HepG2 (cell line): Measurements from ENCODE around the gene SALL4. TPM values are rescaled to one million over a fixed set of nuclear protein-coding genes. Genes with fewer than 3 reads are reported as not detected.
A peak's percentile ranks its signal among the peaks of the same experiment; 100 is the strongest.

Experiments
- CEBPB ChIP-seq: IDR thresholded peaks from 2 replicates; pipeline ENCODE4 v1.6.1; 2011; ENCODE audit warnings: low read depth, low read length, improper control_type of control experiment, borderline replicate concordance
- ESRRA ChIP-seq: sonication (generic); formaldehyde crosslinking; IDR thresholded peaks from 2 replicates; pipeline ENCODE4 v1.5.1; 2020; ENCODE audit warnings: mild to moderate bottlenecking, low read depth, missing genetic modification reagents
- MAZ ChIP-seq, 2 experiments: sonication (generic) in 1 of 2; formaldehyde crosslinking in 1 of 2; IDR thresholded peaks; 2 replicates each; pipeline versions ENCODE4 v1.5.0 to v1.6.1; 2012 to 2020; ENCODE audit warnings: low read depth in 2 of 2, mild to moderate bottlenecking in 2 of 2, borderline replicate concordance in 1 of 2, improper control_type of control experiment in 1 of 2, low read length in 1 of 2, missing genetic modification reagents in 1 of 2, moderate library complexity in 1 of 2
- MTF1 ChIP-seq: sonication (generic); formaldehyde crosslinking; IDR thresholded peaks from 2 replicates; pipeline ENCODE4 v1.5.0; 2020; ENCODE audit warnings: missing genetic modification reagents
- MTF2 ChIP-seq: sonication (generic); formaldehyde crosslinking; IDR thresholded peaks from 2 replicates; pipeline ENCODE4 v1.5.0; 2020; ENCODE audit warnings: missing genetic modification reagents, borderline replicate concordance
- PLRG1 ChIP-seq: fragments of 450-650 bp; conservative IDR thresholded peaks from 2 replicates; pipeline ENCODE4 v1.6.1; 2016
- RBM22 ChIP-seq: fragments of 200-400 bp; formaldehyde crosslinking; optimal IDR thresholded peaks from 2 replicates; pipeline ENCODE3; 2017; ENCODE audit warnings: mild to moderate bottlenecking, low read length, moderate library complexity
- RXRB ChIP-seq: IDR thresholded peaks from 2 replicates; pipeline ENCODE4 v1.6.1; 2016; ENCODE audit warnings: borderline replicate concordance, missing genetic modification reagents, missing compliant biosample characterization
- SAFB2 ChIP-seq: sonication (generic); formaldehyde crosslinking; IDR thresholded peaks from 2 replicates; pipeline ENCODE4 v1.5.1; 2020; ENCODE audit warnings: missing genetic modification reagents, low read depth, mild to moderate bottlenecking, borderline replicate concordance
- TBX3 ChIP-seq: fragments of 450-650 bp; IDR thresholded peaks from 2 replicates; pipeline ENCODE4 v1.6.1; 2017; ENCODE audit warnings: antibody characterized with exemption, mild to moderate bottlenecking, inconsistent platforms, borderline replicate concordance
- THAP11 ChIP-seq: IDR thresholded peaks from 2 replicates; pipeline ENCODE4 v1.6.1; 2016; ENCODE audit warnings: missing biosample characterization, missing genetic modification reagents
- YEATS2 ChIP-seq: sonication (generic); formaldehyde crosslinking; IDR thresholded peaks from 2 replicates; pipeline ENCODE4 v1.4.0; 2020; ENCODE audit warnings: missing genetic modification reagents, borderline replicate concordance
- ZBTB8A ChIP-seq: sonication (generic); formaldehyde crosslinking; IDR thresholded peaks from 2 replicates; pipeline ENCODE4 v1.4.0; 2020; ENCODE audit warnings: mild to moderate bottlenecking, low read depth, missing genetic modification reagents, borderline replicate concordance
- ZFAT ChIP-seq: sonication (generic); formaldehyde crosslinking; conservative IDR thresholded peaks from 2 replicates; pipeline ENCODE4 v1.8.1; 2023; ENCODE audit warnings: missing genetic modification reagents, inconsistent platforms
- ZFP90 ChIP-seq: sonication (generic); formaldehyde crosslinking; IDR thresholded peaks from 2 replicates; pipeline ENCODE4 v1.8.0; 2022; ENCODE audit warnings: missing genetic modification reagents, mild to moderate bottlenecking, inconsistent platforms, borderline replicate concordance
- ZKSCAN5 ChIP-seq: sonication (generic); formaldehyde crosslinking; IDR thresholded peaks from 2 replicates; pipeline ENCODE4 v1.5.1; 2020; ENCODE audit warnings: mild to moderate bottlenecking, missing genetic modification reagents
- ZNF33A ChIP-seq: sonication (generic); formaldehyde crosslinking; IDR thresholded peaks from 2 replicates; pipeline ENCODE4 v1.5.1; 2020; ENCODE audit warnings: missing genetic modification reagents, mild to moderate bottlenecking, moderate library complexity, borderline replicate concordance
- ZNF598 ChIP-seq: sonication (generic); formaldehyde crosslinking; IDR thresholded peaks from 2 replicates; pipeline ENCODE4 v1.5.1; 2020; ENCODE audit warnings: mild to moderate bottlenecking, missing genetic modification reagents, borderline replicate concordance
- ZNF619 ChIP-seq: sonication (generic); formaldehyde crosslinking; IDR thresholded peaks from 2 replicates; pipeline ENCODE4 v1.4.0; 2020; ENCODE audit warnings: mild to moderate bottlenecking, missing genetic modification reagents
- ZNF644 ChIP-seq: IDR thresholded peaks from 2 replicates; pipeline ENCODE4 v1.6.1; 2016; ENCODE audit warnings: low read depth
- ZSCAN12 ChIP-seq: sonication (generic); formaldehyde crosslinking; IDR thresholded peaks from 2 replicates; pipeline ENCODE4 v1.9.0; 2021; ENCODE audit warnings: mild to moderate bottlenecking, missing genetic modification reagents
- polyA plus RNA-seq, 8 experiments: library from polyadenylated mRNA; depleted of rRNA in 3 of 8; stranded (reverse) in 7 of 8; unstranded in 1 of 8; fragments of >200 nt; fragmentation: Illumina TruSeq in 4 of 8; extraction: Trizol in 4 of 8; gene quantifications; 2 replicates each; pipeline versions ENCODE4 v1.2.1 to v1.2.3, GENCODE V29; 2011 to 2016; ENCODE audit warnings: low read depth in 4 of 8, missing spikeins in 1 of 8, mixed read lengths in 1 of 8; ENCODE audit not compliant: insufficient read depth in 1 of 8
- total RNA-seq, 5 experiments: library from RNA; depleted of rRNA; stranded (reverse); fragments of >200 nt; fragmentation: Illumina TruSeq; extraction: Trizol; gene quantifications; 2 replicates each; pipeline ENCODE4 v1.2.3, GENCODE V29; 2016; ENCODE audit warnings: low read depth in 1 of 5
- TF ChIP-seq, protein P1 (sequence below): sonication (generic); formaldehyde crosslinking; conservative IDR thresholded peaks from 2 replicates; pipeline ENCODE4 v1.4.0; 2020; ENCODE audit warnings: missing genetic modification reagents
- TF ChIP-seq, protein P2 (sequence below): sonication (generic); formaldehyde crosslinking; IDR thresholded peaks from 2 replicates; pipeline ENCODE4 v1.5.1; 2020; ENCODE audit warnings: missing genetic modification reagents, mild to moderate bottlenecking, borderline replicate concordance
- TF ChIP-seq, protein P3 (sequence below): sonication (generic); formaldehyde crosslinking; IDR thresholded peaks from 2 replicates; pipeline ENCODE4 v1.4.0; 2020; ENCODE audit warnings: mild to moderate bottlenecking, missing genetic modification reagents

Gene SALL4
- total and polyA plus RNA-seq, 2 of the 13 experiments (the other 11 are each of a cell fraction or from before 2014, with no cell fraction given) = 0.33 to 1.8 TPM

DNA sequence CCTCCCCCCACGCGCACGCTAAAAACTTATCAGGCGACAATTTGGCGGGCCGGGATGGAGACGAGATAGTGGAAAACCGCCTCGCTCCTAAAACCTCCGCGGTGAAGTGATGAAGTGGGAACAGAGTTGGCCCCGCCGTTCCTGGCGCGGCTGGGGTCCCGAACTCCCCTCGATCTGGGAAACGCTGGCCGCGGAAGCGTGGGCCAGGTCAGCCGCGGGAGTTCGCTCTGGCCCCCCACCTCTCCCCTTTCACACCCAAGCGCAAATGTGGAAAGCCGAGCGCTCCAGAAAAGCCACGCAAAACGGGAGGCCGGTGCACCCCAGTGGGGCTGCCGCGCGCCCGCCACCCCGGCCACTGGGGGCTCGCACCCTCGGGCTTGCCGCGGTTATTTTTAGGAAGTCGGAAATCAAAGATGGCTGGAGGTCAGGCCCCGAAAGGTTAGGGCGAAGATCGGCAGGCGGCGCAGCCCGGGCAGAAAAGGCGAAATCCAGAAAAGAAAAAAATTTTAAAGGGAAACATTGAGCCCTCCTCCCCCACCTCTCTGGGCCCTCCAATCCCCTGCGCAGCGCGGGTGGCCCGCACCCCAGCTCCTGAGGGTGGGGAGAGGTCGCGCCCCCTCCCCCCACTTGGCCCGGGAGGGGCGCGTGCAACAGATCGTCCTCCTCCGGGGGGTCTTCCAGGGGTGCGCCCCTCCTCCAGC is 1.0 kb downstream of the SALL4 start (continued):
- TF ChIP-seq, protein P1, sequence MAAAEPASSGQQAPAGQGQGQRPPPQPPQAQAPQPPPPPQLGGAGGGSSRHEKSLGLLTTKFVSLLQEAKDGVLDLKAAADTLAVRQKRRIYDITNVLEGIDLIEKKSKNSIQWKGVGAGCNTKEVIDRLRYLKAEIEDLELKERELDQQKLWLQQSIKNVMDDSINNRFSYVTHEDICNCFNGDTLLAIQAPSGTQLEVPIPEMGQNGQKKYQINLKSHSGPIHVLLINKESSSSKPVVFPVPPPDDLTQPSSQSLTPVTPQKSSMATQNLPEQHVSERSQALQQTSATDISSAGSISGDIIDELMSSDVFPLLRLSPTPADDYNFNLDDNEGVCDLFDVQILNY = no peak
- TF ChIP-seq, protein P2, sequence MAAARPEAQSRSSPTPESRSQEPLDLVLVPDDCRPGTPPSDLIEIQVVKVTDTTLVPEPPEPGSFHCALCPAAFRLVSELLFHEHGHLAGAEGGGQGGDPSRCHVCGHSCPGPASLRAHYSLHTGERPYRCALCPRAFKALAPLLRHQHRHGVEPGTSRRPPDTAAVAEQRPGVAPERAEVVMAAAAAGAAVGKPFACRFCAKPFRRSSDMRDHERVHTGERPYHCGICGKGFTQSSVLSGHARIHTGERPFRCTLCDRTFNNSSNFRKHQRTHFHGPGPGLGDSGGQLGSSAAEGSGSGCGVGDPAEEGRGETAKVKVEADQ (CRISPR knock-in tag) = no peak
- TF ChIP-seq SAFB2 = peak; percentile 52; the same call in 1 of the 2 replicates
- TF ChIP-seq ZNF619 (CRISPR knock-in tag) = no peak
- TF ChIP-seq YEATS2 (CRISPR knock-in tag) = no peak
- TF ChIP-seq CEBPB = no peak
- TF ChIP-seq, protein P3, sequence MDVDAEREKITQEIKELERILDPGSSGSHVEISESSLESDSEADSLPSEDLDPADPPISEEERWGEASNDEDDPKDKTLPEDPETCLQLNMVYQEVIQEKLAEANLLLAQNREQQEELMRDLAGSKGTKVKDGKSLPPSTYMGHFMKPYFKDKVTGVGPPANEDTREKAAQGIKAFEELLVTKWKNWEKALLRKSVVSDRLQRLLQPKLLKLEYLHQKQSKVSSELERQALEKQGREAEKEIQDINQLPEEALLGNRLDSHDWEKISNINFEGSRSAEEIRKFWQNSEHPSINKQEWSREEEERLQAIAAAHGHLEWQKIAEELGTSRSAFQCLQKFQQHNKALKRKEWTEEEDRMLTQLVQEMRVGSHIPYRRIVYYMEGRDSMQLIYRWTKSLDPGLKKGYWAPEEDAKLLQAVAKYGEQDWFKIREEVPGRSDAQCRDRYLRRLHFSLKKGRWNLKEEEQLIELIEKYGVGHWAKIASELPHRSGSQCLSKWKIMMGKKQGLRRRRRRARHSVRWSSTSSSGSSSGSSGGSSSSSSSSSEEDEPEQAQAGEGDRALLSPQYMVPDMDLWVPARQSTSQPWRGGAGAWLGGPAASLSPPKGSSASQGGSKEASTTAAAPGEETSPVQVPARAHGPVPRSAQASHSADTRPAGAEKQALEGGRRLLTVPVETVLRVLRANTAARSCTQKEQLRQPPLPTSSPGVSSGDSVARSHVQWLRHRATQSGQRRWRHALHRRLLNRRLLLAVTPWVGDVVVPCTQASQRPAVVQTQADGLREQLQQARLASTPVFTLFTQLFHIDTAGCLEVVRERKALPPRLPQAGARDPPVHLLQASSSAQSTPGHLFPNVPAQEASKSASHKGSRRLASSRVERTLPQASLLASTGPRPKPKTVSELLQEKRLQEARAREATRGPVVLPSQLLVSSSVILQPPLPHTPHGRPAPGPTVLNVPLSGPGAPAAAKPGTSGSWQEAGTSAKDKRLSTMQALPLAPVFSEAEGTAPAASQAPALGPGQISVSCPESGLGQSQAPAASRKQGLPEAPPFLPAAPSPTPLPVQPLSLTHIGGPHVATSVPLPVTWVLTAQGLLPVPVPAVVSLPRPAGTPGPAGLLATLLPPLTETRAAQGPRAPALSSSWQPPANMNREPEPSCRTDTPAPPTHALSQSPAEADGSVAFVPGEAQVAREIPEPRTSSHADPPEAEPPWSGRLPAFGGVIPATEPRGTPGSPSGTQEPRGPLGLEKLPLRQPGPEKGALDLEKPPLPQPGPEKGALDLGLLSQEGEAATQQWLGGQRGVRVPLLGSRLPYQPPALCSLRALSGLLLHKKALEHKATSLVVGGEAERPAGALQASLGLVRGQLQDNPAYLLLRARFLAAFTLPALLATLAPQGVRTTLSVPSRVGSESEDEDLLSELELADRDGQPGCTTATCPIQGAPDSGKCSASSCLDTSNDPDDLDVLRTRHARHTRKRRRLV = no peak; the same call in 1 of the 2 replicates
- no peak for TF ChIP-seq MTF1 (CRISPR knock-in tag)
- TF ChIP-seq TBX3 = no peak
- TF ChIP-seq ZFP90 = no peak
- no peak for TF ChIP-seq ZFAT (CRISPR knock-in tag)
- TF ChIP-seq ESRRA = no peak; the same call in 1 of the 2 replicates
- TF ChIP-seq THAP11 (CRISPR knock-in tag) = no peak
- TF ChIP-seq RBM22 = no peak
- no peak for TF ChIP-seq RXRB (CRISPR knock-in tag)
- TF ChIP-seq ZKSCAN5 (CRISPR knock-in tag) = no peak
- no peak for TF ChIP-seq MAZ (IDR thresholded peaks at IDR 0.05; ENCODE audit: borderline replicate concordance, low read depth, low read length)
- TF ChIP-seq MAZ (CRISPR knock-in tag; IDR thresholded peaks at IDR 0.05; ENCODE audit: low read depth) = no peak
- no peak; the same call in 1 of the 2 replicates for TF ChIP-seq ZNF598 (CRISPR knock-in tag)
- no peak for TF ChIP-seq ZNF644
- TF ChIP-seq ZSCAN12 (CRISPR knock-in tag) = no peak
- TF ChIP-seq ZNF33A = no peak
- TF ChIP-seq PLRG1 = no peak
- TF ChIP-seq ZBTB8A (CRISPR knock-in tag) = no peak
- no peak for TF ChIP-seq MTF2 (CRISPR knock-in tag)
